NCI-H146 treated with DMSO at 0.1 percent for 48 hours (cell line): Measurements from ENCODE around the gene CC2D2A.
"Not testable (repeated sequence)": the region's sequence is repeated elsewhere in the genome, so short reads cannot be mapped to it uniquely, and the experiment has no call there.

Source experiments
- DNase-seq: peaks from one replicate; lab custom pipeline; 2025; ENCODE audit not compliant: unreplicated experiment; lab: John Stamatoyannopoulos, UW

The CC2D2A gene

DNA sequence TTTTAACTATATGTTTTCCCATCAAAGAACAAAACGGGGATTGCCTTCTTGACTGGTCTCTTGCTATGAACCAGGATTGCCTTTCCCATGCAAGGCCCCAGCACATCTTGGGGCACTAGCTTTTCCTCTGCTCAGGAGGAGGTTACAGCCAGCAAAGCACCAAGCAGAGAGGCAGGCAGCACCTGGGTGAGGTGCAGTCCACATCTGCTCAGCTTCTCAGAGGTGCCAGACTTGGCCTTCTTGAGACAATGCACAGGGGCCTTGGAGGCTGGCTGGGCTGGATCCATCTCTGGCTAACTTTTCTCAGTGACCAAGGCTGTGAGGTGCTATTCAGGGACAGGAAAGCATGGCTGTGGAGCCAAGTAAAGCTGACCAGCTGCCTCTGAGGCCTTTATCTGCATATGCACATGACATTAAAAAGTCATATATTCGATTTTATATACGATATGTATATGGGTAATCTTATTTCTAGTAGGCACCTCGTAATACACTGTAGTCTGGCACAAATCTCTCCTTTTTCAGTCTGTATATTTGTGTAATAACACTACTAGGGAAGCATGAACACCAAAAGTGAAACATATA is 86.9 kb downstream of the CC2D2A start:
- DNase-seq, result no peak

DNA sequence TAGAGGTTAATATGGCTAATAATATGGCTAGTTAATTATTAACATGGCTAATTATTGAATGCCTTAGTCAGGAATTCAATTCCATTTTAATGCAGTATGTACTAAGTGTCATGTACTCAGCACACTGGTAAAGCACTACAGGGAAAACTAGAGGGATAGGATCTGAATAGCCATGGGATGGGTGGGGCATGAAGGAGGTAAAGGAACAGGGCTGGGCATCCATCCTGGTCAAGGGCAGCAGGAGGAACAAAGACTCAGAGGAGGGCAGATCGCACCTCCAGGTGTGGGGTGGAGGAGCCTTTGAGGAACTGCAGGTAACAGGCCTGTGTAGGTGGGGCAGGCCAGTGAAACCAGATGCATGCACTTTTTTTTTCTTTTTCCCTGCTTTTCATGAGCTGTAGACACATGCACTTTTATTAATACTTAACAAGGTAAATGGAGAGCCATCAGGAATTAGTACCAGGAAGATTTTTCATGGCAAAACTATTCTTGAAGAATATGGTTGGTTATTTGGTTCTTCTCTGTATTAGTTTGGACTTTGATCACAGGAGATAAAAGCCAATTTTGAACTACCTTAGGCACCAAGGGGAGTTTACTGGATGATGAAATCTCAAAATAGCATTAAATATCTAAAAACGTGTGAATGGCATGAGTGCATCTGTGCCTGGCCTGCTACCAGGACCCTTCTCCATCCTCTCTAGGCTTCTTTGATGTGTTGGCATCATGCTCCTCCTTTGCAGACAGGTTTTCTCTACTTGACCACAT is 88.3 kb downstream of the CC2D2A start:
- DNase-seq, result no peak

DNA sequence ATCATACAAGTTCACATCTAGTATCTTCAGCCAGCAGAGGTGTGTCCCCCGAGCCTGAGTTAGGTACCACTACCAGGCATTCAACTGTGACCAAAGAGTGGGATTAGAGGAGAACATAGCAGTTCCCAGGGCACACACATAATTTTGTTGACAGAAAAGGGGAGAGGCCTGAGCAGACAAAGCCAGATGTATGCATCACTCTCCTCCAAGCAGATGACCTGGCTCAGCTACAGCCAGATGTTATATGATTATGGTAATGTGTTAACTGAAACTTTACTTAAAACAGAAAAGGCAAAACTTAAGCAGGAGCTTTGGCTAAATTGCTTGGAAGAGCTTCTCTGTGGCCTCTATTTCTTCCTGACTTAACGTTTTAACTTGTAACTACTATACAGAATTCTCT is 88.9 kb downstream of the CC2D2A start:
- no peak for DNase-seq

DNA sequence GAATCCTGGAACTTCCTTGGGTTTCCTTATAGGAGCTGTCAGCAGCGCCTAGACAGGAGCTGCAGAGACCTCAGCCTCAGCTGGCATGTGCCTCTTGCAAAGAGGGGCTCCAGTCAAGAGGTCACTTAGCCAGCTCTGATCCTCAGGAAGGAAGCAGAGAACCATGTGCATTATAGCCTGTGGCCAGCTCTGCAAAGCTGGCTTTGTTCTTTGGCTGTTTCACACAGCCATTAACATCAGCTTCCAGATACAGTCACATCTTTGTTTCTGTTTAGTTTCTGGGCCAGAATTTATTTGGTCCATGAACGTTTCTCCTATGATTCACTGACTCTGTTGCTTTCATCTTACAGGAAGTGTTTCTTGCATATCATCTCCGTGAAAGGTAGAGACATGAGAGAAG is 92.4 kb downstream of the CC2D2A start:
- DNase-seq, result no peak

DNA sequence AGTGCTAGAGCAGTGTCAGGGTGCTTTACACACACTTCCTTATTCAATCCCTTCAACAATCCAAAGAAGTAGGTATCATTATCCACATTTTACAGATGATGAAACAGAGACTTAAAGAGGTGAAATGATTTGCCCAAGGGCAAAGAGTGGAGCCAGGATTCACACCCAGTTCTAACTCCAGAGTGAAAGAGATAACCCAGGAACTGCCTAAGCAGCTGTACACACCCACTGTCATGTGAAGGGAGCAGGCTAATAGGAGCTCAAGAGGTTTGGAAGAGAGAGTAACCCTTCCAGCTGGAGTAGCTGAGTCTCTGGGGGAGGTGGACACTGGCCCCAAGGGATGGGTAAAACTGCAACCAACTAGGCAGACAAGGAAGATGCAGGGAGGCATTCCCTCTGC is 92.9 kb downstream of the CC2D2A start:
- DNase-seq, result no peak

DNA sequence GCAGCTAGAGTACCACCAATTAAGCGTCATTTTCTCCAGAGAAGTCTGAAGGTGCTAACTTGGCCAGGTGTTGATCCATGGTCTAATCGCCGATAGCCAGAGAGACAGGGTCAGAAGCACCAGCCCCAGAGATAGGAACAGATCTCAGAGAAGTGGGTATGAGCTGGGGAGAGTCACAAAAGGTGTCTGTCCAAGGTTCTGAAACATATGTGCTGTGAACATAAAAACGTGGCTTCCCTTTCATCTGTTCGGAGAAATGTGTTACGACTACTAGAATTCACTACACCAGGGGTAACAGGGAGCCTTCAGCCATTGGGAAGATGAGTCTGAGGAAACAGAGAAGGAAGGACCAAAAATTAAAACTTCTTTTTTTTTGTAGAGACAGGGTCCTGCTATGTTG is 94.2 kb downstream of the CC2D2A start:
- DNase-seq, result no peak

DNA sequence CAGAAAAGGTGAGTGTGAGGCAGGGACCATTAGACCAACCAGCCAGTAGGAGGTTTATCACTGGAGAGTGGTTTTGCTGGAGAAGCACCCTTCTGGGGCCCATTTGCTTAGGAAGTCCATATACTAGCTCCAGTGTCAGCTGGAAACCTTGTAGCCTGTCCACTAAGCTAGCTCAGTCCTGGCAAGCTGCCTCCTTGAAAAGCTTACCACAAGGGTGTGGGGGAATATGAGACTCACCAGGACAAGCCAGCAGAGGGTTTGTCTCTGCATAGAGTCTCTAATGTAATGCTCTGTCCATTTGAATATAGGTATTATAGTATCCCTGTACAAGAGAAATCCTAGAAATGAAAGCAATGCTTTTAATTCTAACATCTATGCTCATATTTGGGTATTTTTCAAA is 99.1 kb downstream of the CC2D2A start:
- no peak for DNase-seq

DNA sequence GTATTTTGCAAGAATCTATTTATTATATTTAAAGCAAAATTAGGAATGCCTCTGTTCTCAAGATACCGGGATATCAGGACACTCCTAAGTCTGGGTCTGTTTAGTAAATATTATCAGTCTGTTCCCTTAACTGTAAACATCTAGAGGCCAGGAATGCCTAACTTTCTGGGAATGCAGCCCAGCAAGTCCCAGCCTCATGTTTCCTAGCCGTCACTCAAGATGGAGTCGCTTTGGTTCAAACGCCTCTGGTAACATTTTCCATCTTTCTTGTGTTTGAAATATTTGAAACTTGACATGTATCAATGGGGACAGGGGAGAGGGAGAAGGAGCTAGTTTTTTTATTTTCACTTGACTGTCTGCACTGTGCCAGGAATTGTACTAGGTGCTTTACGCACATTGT is 100.1 kb downstream of the CC2D2A start:
- DNase-seq, result no peak

DNA sequence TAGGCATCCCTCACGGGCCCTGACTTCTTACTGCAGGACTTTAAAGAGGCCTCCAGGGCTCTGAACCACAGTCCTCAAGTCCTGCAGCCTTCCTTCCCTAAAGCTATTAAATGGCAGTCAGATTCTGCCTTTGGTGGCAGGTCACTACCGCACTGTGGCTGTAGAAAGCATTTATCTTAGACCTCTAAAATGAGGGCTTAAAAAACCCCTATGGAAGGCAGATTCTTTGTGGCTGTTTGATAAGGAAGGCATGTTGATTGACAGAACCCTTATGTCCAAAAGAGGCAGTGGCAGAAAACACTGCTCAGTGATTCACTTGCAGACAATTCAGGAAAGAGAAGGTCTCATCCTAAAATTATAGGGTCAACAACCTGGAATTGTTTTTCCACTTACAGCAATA is 106.3 kb downstream of the CC2D2A start:
- no peak for DNase-seq

DNA sequence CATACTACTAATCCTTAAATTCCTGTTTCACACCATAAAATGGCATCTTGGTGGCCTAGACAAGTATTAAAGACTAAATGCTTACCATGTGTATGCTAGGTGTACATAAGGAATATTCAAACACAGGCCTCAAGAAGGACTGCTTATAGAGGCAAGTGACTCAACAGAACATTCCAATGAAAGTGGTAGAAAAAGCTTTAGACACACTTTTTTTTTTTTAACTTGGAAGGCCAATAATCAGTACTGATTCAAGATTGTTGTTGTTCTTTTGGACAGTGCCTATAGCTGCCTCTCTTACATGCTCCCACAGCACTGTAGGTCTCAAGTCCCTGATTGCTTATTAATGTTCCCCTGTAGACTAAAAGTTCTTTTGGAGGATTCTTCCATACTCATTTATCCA is 107.8 kb downstream of the CC2D2A start:
- no peak for DNase-seq

DNA sequence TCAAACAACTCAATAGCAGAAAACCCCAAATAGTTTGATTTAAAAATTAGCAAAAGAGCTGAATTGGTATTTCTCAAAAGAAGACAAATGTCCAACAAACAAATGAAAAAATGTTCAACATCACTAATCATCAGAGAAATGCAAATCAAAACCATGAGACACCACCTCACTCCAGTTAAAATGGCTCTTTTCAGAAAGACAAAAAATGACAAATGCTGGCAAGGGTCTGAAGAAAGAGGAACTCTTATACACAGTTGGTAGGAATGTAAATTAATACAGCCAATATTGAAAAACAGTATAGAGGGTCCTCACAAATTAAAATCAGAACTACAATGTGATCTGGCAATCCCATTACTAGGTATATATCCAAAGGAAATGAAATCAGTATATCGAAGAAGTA is 115.1 kb downstream of the CC2D2A start:
- DNase-seq, result no peak

DNA sequence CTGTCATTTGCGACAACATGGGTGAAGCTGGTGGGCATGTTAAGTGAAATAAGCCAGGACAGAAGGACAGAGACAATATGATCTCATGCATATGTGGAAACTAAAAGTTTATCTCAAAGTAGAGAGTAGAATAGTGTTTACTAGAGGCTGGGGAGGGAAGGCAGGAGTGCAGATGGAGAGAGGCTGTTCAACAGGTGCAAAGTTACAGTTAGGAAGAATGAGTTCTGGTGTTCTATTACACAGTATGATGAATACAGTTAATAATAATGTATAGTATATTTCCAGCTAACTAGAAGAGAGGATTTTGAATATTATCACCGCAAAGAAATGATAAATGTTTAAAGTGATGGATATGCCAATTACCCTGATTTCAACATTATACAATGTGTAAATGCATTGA is 115.6 kb downstream of the CC2D2A start:
- no peak for DNase-seq

DNA sequence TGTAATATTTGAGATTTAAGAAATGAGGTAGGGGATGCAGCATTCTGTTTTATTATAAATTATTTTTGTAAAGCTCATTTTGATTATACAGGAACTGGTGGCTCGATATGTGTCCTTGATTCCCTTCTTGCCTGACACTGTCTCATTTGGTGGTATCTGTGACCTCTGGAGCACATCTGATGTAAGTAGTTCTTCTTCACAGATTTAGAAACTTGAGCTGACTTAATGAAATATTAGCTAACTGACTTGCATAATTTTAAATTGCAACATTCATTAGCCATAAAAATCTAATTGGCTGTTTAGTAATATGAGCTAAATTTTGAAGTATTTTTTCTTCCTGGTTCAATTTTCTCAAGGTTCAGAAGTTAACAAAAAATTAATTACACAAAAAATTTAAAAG is 116.4 kb downstream of the CC2D2A start:
- no peak for DNase-seq

DNA sequence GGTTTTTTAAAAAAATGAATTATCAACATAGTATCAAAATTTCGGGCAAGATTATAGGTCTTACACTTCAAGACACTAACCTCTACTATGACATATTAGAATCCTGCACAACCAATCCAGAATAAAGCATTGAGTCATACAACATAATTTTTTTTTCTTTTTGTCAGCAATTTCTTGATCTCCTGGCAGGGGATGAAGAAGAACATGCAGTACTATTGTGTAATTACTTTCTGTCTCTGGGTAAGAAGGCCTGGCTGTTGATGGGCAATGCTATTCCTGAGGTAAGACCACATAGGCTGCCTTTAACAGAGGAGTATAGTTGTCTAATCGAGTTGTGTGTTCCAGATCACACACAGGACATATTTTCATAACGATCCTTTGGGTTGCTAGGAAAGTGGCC is 118.0 kb downstream of the CC2D2A start:
- DNase-seq, result no peak

DNA sequence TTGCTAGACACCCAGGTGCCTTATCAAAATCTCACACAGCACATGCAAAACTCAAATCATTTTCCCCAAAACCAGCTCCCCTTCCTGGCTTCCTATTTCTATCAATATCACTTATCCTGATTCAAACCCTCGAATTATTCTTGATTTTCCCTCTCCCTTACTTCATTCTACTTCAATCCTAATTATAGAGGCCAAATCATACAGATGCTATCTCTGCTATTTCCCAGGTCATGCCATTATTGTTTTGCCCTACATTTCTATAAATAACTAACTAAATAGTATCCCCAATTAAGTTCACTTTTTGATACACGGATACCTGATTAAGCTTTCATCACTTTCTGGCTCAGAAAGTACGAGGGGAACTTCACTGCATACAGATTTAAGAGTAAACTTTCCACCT is 123.1 kb downstream of the CC2D2A start:
- DNase-seq, result no peak

DNA sequence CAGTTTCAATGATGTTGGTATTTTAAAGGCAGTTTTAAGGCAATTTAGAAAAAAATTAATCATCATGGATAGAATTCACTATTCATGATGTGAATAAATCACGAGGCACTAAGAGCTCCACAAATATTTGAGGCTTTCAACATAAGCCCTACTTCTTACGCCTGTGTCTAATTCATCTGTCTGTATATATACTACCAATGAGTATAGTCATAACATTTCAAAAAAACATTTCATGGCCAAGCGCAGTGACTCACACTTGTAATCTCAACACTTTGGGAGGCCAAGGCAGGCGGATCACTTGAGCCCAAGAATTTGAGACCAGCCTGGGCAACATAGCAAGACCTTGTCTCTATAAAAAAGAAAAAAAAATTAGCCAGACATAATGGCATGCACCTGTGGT is 129.0 kb downstream of the CC2D2A start:
- DNase-seq, result no peak

DNA sequence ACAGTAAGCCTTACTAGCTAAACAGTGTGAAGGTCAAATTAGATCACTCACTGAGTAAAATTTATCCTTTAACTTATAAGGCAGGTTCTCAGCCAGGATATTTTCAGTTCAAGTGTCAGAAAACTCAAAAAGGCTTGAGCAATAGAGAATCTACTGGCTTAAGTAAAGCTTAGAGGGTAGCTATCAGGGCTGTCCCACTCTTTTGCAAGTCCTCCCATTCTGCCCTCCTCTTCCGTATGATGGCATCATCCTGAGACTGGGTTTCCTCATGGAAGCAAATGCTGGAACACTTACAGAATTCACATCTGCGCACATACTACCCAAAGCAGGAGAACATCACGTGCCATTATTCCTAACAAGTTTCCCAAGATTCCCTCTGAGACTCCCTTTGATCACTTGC is 130.5 kb downstream of the CC2D2A start:
- DNase-seq, result no peak

DNA sequence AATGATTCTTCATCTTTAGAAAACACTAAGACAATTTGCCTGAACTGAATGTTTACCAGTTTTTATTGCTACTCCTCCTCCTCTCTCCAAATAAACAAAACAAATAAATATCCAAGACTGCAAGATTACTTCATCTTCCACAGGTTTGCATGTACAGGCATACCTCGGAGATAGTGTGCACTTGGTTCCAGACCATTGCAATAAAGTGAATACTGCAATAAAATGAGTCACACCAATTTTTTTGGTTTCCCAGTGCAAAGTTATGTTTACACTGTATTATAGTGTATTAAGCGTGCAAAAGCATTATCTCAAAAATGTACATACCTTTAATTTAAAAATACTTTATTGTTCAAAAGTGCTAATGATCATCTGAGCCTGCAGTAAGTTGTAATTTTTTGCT is 132.2 kb downstream of the CC2D2A start:
- no peak for DNase-seq

DNA sequence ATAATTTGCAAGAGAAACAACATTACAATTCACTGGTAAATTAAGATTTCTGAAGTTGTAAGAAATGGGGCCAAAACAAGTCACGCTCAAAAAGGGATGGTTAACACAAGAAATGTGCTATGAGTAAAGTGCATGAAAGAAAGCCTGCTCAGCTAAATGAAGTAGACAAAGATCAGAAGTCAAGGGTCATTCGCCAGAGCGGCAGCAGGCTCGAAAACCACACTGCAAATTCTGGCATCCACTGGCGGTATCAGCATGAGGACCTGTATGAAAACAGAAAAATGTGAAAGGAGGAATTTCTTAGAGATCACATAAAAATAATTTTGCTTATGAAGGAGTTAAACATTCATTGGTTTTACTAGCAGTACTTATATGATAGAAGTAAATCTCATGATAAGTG is 135.9 kb downstream of the CC2D2A start:
- no peak for DNase-seq

DNA sequence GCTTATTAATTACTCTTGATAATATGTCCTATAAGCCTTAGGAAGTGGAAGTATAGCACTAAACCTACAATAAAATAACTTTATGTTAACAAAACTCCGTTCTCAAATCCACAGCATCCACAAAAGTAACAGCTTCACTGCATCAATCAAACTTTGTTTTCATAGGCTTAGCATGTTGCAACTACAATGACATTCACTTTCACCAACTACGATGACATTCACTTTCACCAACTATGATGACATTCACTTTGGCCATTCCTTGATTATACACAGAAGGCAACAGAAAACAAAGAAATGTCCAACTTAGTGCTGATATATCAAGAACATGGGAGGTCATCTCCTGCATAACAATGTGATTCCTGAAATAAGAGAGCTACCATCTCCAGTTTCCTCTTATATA is 141.2 kb downstream of the CC2D2A start:
- DNase-seq, result no peak

DNA sequence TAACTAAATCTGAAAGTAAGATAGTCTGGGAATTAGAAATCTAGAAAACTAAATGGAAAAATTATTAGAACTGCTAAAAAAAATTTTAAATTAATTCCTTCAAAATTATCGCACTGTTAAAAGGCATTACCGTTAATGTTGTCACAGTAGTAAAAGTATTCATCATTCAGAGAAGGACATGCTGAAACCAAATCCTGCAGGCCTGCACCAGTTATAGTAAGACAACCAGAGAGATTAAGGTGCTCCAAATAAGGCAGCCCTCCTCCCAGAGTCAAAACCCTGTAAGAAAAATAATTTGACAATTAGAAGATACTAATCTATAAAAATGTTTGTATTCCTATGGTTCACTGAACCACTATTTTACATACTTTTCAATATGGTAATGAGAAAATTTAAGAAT is 142.5 kb downstream of the CC2D2A start:
- DNase-seq, result no peak

DNA sequence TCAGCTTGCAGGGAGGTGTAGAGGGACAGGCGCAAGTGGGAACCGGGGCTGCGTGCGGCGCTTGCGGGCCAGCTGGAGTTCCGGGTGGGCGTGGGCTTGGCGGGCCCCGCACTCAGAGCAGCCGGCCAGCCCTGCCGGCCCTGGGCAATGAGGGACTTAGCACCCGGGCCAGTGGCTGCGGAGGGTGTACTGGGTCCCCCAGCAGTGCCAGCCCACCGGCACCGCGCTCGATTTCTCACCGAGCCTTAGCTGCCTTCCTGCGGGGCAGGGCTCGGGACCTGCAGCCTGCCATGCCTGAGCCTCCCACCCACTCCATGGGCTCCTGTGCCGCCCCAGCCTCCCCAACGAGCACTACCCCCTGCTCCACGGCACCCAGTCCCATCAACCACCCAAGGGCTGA is 145.2 kb downstream of the CC2D2A start:
- not testable (repeated sequence) for DNase-seq

DNA sequence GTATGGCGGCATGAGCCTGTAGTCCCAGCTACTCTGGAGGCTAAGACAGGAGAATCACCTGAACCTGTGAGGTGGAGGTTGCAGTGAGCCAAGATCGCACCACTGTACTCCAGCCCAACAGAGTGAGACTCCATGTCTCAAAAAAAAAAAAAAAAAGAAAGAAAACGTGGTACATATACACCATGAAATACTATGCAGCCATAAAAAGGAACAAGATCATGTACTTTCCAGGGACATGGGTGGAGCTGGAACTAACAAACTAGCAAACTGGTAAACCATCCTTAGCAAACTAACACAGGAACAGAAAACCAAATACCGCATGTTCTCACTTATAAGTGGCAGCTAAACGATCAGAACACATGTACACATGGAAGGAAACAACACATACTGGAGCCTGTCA is 147.7 kb downstream of the CC2D2A start:
- not testable (repeated sequence) for DNase-seq
